GM13977 (cell line): ENCODE measurements around the gene MBP.
"Not testable (repeated sequence)": the region's sequence is repeated elsewhere in the genome, so short reads cannot be mapped to it uniquely, and the experiment has no call there.

Experiments
- DNase-seq: peaks from one replicate; pipeline ENCODE4 v3.0.0; 2012; ENCODE audit warnings: low spot score
- CTCF ChIP-seq: IDR thresholded peaks from 2 replicates; pipeline ENCODE4 v1.5.1; 2012; ENCODE audit warnings: mild to moderate bottlenecking, control low read depth; ENCODE audit not compliant: insufficient read depth; ENCODE audit errors: extremely low read depth, missing control alignments
- in situ Hi-C: fragments of 300-500 bp; cut with MboI; formaldehyde crosslinking; loops from one replicate; pipeline ENCODE4 v1.12.0; 2022; ENCODE audit warnings: low sequenced_read_pairs, low pct_unique_long_range_greater_than_20kb, mixed read lengths, inconsistent platforms; ENCODE audit not compliant: unreplicated experiment

MBP gene

GRCh38 chr18:77023102-77023782 lies 109.3 kb downstream of the MBP start:
- peak; percentile 53 for DNase-seq
- in situ Hi-C loops = loop anchor here (25.0 kb wide), 1 partner anchor 189 kb away; no protein-coding TSS in a partner anchor
- no peak for TF ChIP-seq CTCF

GRCh38 chr18:77022556-77022955 lies 110.0 kb downstream of the MBP start:
- in situ Hi-C loops = loop anchor here (25.0 kb wide), 1 partner anchor 190 kb away; no protein-coding TSS in a partner anchor
- no peak for DNase-seq
- TF ChIP-seq CTCF = no peak

- TF ChIP-seq CTCF = no peak
- in situ Hi-C loops = loop anchor here (25.0 kb wide), 1 partner anchor 190 kb away; no protein-coding TSS in a partner anchor
Observed at GRCh38 chr18:77022116-77022515, 110.5 kb downstream of the MBP start.

DNA sequence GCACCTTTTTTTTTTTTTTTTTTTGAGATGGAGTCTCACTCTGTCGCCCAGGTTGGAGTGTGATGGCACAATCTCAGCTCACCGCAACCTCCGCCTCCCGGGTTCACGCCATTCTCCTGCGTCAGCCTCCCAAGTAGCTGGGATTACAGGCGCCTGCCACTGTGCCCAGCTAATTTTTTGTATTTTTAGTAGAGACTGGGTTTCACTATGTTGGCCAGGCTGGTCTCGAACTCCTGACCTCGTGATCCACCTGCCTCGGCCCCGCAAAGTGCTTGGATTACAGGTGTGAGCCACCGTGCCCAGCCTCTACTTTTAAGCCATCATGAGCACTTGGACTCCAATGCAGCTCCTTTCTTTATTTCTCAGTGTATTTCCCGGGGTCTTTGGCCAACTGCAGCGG lies 111.1 kb downstream of the MBP start:
- in situ Hi-C loops = loop anchor here (25.0 kb wide), 1 partner anchor 191 kb away; no protein-coding TSS in a partner anchor

More at GRCh38 chr18:77022116-77022515, 110.5 kb downstream of the MBP start:
- DNase-seq = no peak

DNA sequence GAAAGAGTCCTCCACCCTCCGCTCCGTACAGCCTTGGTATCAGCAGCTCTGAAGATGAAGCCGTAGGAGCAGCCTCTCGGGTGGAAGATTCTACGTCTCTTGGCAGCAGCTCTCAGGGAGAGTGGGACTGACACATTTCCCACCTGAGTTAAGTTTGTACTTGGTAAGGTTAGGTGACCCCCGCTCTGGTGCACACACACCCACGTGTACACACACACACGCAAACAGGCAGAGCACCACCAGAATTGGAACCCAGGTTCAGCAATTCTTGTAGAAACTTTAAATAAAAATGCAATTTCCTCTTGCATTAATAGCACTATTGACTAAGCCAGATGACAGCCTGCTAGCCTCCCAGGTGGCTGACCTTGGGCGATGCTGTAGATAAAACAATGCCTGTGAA lies 111.5 kb downstream of the MBP start:
- no peak for TF ChIP-seq CTCF
- no peak for DNase-seq
- in situ Hi-C loops = loop anchor here (25.0 kb wide), 1 partner anchor 191 kb away; no protein-coding TSS in a partner anchor

More for the DNA sequence above, 111.1 kb downstream of the MBP start:
- not testable (repeated sequence) for DNase-seq

DNA sequence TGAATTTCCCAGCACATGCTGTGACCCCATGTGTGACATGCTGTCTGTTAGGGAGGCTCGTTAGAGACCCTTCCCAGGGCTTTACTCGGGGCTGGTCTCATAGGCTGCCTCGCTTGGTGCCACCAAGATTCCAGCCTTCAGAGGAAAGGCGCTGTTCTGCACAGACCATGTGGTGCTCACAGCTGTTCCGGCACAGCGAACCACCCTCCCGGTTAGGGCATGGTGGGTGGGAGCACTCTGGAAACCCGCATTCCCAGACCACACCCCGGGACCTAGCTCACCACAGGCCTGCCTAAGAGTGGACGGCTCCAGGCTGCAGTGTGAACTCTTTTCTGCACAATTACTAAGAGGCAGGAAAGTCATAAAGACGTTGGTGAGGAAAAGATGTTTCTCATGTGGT lies 112.0 kb downstream of the MBP start:
- no peak for TF ChIP-seq CTCF
- DNase-seq = no peak
- in situ Hi-C loops = loop anchor here (25.0 kb wide), 1 partner anchor 192 kb away; no protein-coding TSS in a partner anchor

- in situ Hi-C loops = loop anchor here (25.0 kb wide), 1 partner anchor 193 kb away; no protein-coding TSS in a partner anchor
- TF ChIP-seq CTCF = no peak
- no peak for DNase-seq
Observed at GRCh38 chr18:77019641-77020040, 112.9 kb downstream of the MBP start.

GRCh38 chr18:77018650-77019049 lies 113.9 kb downstream of the MBP start:
- DNase-seq = not testable (repeated sequence)
- in situ Hi-C loops = loop anchor here (25.0 kb wide), 1 partner anchor 194 kb away; no protein-coding TSS in a partner anchor
